Measurements from ENCODE around the gene TNFRSF18.

DNA sequence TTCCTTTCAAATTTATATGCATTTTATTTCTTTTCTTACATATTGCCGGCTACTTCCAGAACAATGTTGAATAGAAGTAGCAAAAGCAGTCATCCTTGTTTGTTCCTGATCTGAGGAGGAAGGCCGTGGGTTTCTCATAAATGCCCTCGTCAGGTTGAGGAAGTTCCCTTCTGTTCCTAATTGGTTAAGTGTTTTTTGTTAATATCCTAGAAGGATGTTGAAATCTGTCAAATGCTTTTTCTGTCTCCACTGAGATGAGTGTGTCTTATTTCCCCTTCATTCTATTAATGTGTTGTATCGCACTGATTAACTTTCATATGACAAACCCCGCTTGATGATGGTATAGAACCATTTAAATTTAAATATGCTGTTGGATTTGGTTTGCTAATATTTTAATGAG is 17.3 kb downstream of the TNFRSF18 start:
- TF ChIP-seq CTCF (IDR thresholded peaks at IDR 0.05) (no peak), POLR2A (IDR thresholded peaks at IDR 0.05) (no peak)

Data from right lobe of liver (tissue), 4 donors.